Kidney (tissue), 14 donors: ENCODE results near the gene GDPD5. TPM values are rescaled to one million over a fixed set of nuclear protein-coding genes. Genes with fewer than 3 reads are reported as not detected.

ENCODE experiments used
- DNase-seq, 5 donors: peaks; one replicate each; pipeline ENCODE4 v3.0.0-alpha.2; 2013 to 2020
- FAIRE-seq: peaks from 2 replicates; lab custom pipeline; 2012; peaks lifted over from hg19 to GRCh38; lab: Jason Lieb, UNC
- H3K27ac ChIP-seq, 2 donors: one replicate each; pipeline ENCODE4 v1.7.0; 2013; ENCODE audit warnings: low read depth in 2 of 2, low read length in 2 of 2, inconsistent platforms in 1 of 2
- H3K27me3 ChIP-seq: one replicate; pipeline ENCODE4 v1.7.1; 2013; ENCODE audit warnings: low read length, inconsistent platforms; ENCODE audit not compliant: control insufficient read depth, insufficient read depth
- H3K36me3 ChIP-seq, 3 donors: one replicate each; pipeline versions ENCODE4 v1.7.0 to v1.7.1; 2013; ENCODE audit warnings: low read length in 3 of 3, control low read depth in 1 of 3, inconsistent platforms in 1 of 3; ENCODE audit not compliant: insufficient read depth in 3 of 3, control insufficient read depth in 2 of 3
- H3K4me1 ChIP-seq, 3 donors: one replicate each; pipeline versions ENCODE4 v1.7.0 to v1.7.1; 2013; ENCODE audit warnings: low read length in 3 of 3, inconsistent platforms in 1 of 3, low read depth in 1 of 3; ENCODE audit not compliant: control insufficient read depth in 2 of 3, insufficient read depth in 2 of 3
- H3K4me3 ChIP-seq, 3 donors: one replicate each; pipeline versions ENCODE4 v1.7.0 to v1.8.1; 2013; ENCODE audit warnings: low read length in 3 of 3, control low read depth in 1 of 3, inconsistent platforms in 1 of 3
- H3K9ac ChIP-seq, 3 donors: one replicate each; pipeline versions ENCODE4 v1.7.0 to v1.7.1; 2013; ENCODE audit warnings: low read length in 3 of 3, control low read depth in 1 of 3, inconsistent platforms in 1 of 3
- H3K9me3 ChIP-seq, 3 donors: one replicate each; pipeline versions ENCODE4 v1.7.0 to v1.7.1; 2013; ENCODE audit warnings: low read length in 3 of 3, control low read depth in 1 of 3, inconsistent platforms in 1 of 3; ENCODE audit not compliant: control insufficient read depth in 2 of 3, insufficient read depth in 1 of 3
- CTCF ChIP-seq: IDR thresholded peaks from 3 replicates; pipeline ENCODE4 v1.5.1; 2012; ENCODE audit warnings: mild to moderate bottlenecking, moderate library complexity, borderline replicate concordance; ENCODE audit not compliant: insufficient read depth; ENCODE audit errors: extremely low read depth
- intact Hi-C: fragments of 100-400 bp; cut with DNase I; formaldehyde crosslinking; loops from one replicate; pipeline ENCODE4 v1.11.1; 2022
- polyA plus RNA-seq: library from polyadenylated mRNA; stranded (reverse); fragments of 350-450 nt; fragmentation: Illumina TruSeq; extraction: RNeasy Lipid Tissue Mini Kit (QIAGEN cat#74804); gene quantifications from one replicate; pipeline ENCODE4 v1.2.3, GENCODE V29; 2014; ENCODE audit warnings: low read depth, low replicate concordance; ENCODE audit not compliant: insufficient read depth
- total RNA-seq: library from RNA; stranded (reverse); fragmentation: NEBNext Ultra II Directional; extraction: Animal tissue kit (Norgen Biotek cat#: 25700); gene quantifications from one replicate; pipeline ENCODE4 v1.2.1, GENCODE V29; 2021
- donor health status: control.
- donor health status: control.
- donor health status: control.
- donor health status: control.
- donor health status: control.
- donor health status: DM: yes; HTN: yes; CAD: no.
- donor health status: Normal renal cell carcinoma (clear cell type).

GDPD5 gene
- total and polyA plus RNA-seq, 2 donors from 2014 or later: 3.9 to 11.4 TPM

- H3K9me3 ChIP-seq: no peaks in the 10 kb centered on the region
- no peak for FAIRE-seq
- DNase-seq: peak in 1 of 5 donors; percentile 35
- no peaks in the 10 kb centered on the region for H3K27me3 ChIP-seq
- H3K4me3 ChIP-seq: no peak overlapping the region
- H3K9ac ChIP-seq: no peak overlapping the region
- peaks cover 0 to 35% (median 10%) of the 10 kb centered on the region in 3 donors for H3K4me1 ChIP-seq
- TF ChIP-seq CTCF: no peak
- no peak overlapping the region for H3K27ac ChIP-seq
- intact Hi-C loops: no loop called here
- no peaks in the 10 kb centered on the region for H3K36me3 ChIP-seq
Observed at GRCh38 chr11:75467311-75467710, 58.4 kb downstream of the GDPD5 start.

GRCh38 chr11:75465701-75466531 is 59.8 kb downstream of the GDPD5 start:
- Histone ChIP-seq H3K9ac (no peak overlapping the region), H3K9me3 (no peaks in the 10 kb centered on the region), H3K36me3 (no peaks in the 10 kb centered on the region), H3K27me3 (no peaks in the 10 kb centered on the region), H3K27ac (peak overlapping the region in 1 of 2 donors; percentile 2), H3K4me3 (no peak overlapping the region), H3K4me1 (peaks cover 0 to 35% (median 10%) of the 10 kb centered on the region in 3 donors)
- FAIRE-seq (no peak), DNase-seq (peak; percentile 58 to 87 (median 76))
- TF ChIP-seq CTCF: no peak
- intact Hi-C loops: no loop called here

DNA sequence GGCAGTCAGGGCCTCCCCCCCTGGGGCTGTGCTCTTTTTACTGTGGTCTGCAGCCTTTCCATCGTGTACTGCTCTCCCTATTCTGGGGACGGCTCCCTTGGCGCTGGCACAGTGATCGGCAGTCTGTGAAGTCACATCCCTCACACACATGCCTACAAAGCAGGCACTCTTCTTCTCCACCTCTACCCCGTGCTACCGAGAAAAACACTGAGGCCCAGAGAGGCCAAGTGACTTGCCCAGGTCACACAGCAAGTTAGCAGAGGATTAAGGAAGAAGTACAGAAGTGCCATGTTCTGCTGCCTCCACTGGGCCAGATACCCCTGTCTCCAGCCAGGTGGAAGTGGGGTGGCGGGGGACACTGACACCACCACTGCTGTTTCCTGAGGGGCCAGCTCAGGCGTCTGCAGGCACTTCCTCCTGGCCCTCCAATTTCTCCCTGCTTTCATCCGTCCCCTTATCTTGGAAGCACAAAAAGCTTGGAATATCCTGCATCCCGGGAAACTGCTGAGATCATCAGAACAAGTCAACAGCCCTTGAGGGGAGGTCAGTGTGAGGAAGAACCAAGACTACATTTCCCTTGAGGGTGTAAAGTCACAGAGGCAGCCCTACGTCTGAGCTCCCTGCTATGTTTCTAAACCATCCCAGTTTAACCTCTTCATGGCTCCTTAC is 62.5 kb downstream of the GDPD5 start:
- no peaks in the 10 kb centered on the region for H3K36me3 ChIP-seq
- H3K9ac ChIP-seq: no peak overlapping the region
- peaks cover 0 to 24% (median 6%) of the 10 kb centered on the region in 3 donors for H3K4me1 ChIP-seq
- no peak for TF ChIP-seq CTCF
- no peak overlapping the region for H3K4me3 ChIP-seq
- no peak overlapping the region for H3K27ac ChIP-seq
- intact Hi-C loops: no loop called here
- no peak for FAIRE-seq
- no peaks in the 10 kb centered on the region for H3K9me3 ChIP-seq
- DNase-seq: peak in 1 of 5 donors; percentile 50
- H3K27me3 ChIP-seq: no peaks in the 10 kb centered on the region
